ENCODE measurements around the gene TMEM130. TPM values are rescaled to one million over a fixed set of nuclear protein-coding genes. Genes with fewer than 3 reads are reported as not detected.

TMEM130 gene
- total and polyA plus RNA-seq, 2 experiments from 2014 or later: 1.5 to 2.0 TPM

GRCh38 chr7:98910427-98910826 lies 40.6 kb upstream of the TMEM130 start:
- peaks cover 17% of the 10 kb centered on the region; the same call in 2 of the 3 replicates for H3K9me3 Mint-ChIP-seq
- no peaks in the 10 kb centered on the region for H3K27me3 ChIP-seq (ENCODE audit: insufficient read depth)
- DNase-seq (ENCODE audit: low spot score) (no peak), ATAC-seq (no peak)
- H3K36me3 ChIP-seq (ENCODE audit: insufficient read depth): peaks cover 61% of the 10 kb centered on the region
- H3K36me3 Mint-ChIP-seq (ENCODE audit: low read depth): peaks cover 90% of the 10 kb centered on the region
- H3K4me3 Mint-ChIP-seq: no peak overlapping the region
- no peak overlapping the region for H3K4me2 ChIP-seq
- H3K27ac Mint-ChIP-seq: no peak overlapping the region
- H3K27ac ChIP-seq (ENCODE audit: low read depth): no peak overlapping the region
- H2AFZ ChIP-seq: no peak overlapping the region
- no peak for TF ChIP-seq JUNB (IDR thresholded peaks at IDR 0.05; ENCODE audit: unreplicated experiment)
- TF ChIP-seq POLR2AphosphoS5 (IDR thresholded peaks at IDR 0.05; ENCODE audit: low read depth): no peak
- TF ChIP-seq, protein P1, sequence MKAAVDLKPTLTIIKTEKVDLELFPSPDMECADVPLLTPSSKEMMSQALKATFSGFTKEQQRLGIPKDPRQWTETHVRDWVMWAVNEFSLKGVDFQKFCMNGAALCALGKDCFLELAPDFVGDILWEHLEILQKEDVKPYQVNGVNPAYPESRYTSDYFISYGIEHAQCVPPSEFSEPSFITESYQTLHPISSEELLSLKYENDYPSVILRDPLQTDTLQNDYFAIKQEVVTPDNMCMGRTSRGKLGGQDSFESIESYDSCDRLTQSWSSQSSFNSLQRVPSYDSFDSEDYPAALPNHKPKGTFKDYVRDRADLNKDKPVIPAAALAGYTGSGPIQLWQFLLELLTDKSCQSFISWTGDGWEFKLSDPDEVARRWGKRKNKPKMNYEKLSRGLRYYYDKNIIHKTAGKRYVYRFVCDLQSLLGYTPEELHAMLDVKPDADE (IDR thresholded peaks at IDR 0.05): no peak
- no peak for TF ChIP-seq CREB1 (CRISPR knock-in tag; IDR thresholded peaks at IDR 0.05; ENCODE audit: low read depth)
- TF ChIP-seq, protein P2, sequence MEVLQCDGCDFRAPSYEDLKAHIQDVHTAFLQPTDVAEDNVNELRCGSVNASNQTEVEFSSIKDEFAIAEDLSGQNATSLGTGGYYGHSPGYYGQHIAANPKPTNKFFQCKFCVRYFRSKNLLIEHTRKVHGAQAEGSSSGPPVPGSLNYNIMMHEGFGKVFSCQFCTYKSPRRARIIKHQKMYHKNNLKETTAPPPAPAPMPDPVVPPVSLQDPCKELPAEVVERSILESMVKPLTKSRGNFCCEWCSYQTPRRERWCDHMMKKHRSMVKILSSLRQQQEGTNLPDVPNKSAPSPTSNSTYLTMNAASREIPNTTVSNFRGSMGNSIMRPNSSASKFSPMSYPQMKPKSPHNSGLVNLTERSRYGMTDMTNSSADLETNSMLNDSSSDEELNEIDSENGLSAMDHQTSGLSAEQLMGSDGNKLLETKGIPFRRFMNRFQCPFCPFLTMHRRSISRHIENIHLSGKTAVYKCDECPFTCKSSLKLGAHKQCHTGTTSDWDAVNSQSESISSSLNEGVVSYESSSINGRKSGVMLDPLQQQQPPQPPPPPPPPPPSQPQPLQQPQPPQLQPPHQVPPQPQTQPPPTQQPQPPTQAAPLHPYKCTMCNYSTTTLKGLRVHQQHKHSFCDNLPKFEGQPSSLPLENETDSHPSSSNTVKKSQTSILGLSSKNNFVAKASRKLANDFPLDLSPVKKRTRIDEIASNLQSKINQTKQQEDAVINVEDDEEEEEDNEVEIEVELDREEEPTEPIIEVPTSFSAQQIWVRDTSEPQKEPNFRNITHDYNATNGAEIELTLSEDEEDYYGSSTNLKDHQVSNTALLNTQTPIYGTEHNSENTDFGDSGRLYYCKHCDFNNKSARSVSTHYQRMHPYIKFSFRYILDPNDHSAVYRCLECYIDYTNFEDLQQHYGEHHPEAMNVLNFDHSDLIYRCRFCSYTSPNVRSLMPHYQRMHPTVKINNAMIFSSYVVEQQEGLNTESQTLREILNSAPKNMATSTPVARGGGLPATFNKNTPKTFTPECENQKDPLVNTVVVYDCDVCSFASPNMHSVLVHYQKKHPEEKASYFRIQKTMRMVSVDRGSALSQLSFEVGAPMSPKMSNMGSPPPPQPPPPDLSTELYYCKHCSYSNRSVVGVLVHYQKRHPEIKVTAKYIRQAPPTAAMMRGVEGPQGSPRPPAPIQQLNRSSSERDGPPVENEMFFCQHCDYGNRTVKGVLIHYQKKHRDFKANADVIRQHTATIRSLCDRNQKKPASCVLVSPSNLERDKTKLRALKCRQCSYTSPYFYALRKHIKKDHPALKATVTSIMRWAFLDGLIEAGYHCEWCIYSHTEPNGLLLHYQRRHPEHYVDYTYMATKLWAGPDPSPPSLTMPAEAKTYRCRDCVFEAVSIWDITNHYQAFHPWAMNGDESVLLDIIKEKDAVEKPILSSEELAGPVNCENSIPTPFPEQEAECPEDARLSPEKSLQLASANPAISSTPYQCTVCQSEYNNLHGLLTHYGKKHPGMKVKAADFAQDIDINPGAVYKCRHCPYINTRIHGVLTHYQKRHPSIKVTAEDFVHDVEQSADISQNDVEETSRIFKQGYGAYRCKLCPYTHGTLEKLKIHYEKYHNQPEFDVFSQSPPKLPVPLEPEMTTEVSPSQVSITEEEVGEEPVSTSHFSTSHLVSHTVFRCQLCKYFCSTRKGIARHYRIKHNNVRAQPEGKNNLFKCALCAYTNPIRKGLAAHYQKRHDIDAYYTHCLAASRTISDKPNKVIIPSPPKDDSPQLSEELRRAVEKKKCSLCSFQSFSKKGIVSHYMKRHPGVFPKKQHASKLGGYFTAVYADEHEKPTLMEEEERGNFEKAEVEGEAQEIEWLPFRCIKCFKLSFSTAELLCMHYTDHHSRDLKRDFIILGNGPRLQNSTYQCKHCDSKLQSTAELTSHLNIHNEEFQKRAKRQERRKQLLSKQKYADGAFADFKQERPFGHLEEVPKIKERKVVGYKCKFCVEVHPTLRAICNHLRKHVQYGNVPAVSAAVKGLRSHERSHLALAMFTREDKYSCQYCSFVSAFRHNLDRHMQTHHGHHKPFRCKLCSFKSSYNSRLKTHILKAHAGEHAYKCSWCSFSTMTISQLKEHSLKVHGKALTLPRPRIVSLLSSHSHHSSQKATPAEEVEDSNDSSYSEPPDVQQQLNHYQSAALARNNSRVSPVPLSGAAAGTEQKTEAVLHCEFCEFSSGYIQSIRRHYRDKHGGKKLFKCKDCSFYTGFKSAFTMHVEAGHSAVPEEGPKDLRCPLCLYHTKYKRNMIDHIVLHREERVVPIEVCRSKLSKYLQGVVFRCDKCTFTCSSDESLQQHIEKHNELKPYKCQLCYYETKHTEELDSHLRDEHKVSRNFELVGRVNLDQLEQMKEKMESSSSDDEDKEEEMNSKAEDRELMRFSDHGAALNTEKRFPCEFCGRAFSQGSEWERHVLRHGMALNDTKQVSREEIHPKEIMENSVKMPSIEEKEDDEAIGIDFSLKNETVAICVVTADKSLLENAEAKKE (CRISPR knock-in tag; IDR thresholded peaks at IDR 0.05): no peak
- TF ChIP-seq, protein P3, sequence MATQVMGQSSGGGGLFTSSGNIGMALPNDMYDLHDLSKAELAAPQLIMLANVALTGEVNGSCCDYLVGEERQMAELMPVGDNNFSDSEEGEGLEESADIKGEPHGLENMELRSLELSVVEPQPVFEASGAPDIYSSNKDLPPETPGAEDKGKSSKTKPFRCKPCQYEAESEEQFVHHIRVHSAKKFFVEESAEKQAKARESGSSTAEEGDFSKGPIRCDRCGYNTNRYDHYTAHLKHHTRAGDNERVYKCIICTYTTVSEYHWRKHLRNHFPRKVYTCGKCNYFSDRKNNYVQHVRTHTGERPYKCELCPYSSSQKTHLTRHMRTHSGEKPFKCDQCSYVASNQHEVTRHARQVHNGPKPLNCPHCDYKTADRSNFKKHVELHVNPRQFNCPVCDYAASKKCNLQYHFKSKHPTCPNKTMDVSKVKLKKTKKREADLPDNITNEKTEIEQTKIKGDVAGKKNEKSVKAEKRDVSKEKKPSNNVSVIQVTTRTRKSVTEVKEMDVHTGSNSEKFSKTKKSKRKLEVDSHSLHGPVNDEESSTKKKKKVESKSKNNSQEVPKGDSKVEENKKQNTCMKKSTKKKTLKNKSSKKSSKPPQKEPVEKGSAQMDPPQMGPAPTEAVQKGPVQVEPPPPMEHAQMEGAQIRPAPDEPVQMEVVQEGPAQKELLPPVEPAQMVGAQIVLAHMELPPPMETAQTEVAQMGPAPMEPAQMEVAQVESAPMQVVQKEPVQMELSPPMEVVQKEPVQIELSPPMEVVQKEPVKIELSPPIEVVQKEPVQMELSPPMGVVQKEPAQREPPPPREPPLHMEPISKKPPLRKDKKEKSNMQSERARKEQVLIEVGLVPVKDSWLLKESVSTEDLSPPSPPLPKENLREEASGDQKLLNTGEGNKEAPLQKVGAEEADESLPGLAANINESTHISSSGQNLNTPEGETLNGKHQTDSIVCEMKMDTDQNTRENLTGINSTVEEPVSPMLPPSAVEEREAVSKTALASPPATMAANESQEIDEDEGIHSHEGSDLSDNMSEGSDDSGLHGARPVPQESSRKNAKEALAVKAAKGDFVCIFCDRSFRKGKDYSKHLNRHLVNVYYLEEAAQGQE (IDR thresholded peaks at IDR 0.05; ENCODE audit: unreplicated experiment): no peak
- TF ChIP-seq, protein P4, sequence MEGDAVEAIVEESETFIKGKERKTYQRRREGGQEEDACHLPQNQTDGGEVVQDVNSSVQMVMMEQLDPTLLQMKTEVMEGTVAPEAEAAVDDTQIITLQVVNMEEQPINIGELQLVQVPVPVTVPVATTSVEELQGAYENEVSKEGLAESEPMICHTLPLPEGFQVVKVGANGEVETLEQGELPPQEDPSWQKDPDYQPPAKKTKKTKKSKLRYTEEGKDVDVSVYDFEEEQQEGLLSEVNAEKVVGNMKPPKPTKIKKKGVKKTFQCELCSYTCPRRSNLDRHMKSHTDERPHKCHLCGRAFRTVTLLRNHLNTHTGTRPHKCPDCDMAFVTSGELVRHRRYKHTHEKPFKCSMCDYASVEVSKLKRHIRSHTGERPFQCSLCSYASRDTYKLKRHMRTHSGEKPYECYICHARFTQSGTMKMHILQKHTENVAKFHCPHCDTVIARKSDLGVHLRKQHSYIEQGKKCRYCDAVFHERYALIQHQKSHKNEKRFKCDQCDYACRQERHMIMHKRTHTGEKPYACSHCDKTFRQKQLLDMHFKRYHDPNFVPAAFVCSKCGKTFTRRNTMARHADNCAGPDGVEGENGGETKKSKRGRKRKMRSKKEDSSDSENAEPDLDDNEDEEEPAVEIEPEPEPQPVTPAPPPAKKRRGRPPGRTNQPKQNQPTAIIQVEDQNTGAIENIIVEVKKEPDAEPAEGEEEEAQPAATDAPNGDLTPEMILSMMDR (conservative IDR thresholded peaks at IDR 0.05; ENCODE audit: low read depth in 2 of 2): no peak
- TF ChIP-seq EZH2phosphoT487 (IDR thresholded peaks at IDR 0.05; ENCODE audit: unreplicated experiment): no peak
- no peaks in the 10 kb centered on the region for H3K4me1 Mint-ChIP-seq
- H3K4me1 ChIP-seq (ENCODE audit: insufficient read depth): no peaks in the 10 kb centered on the region
- no peaks in the 10 kb centered on the region for H4K20me1 ChIP-seq (replicated peaks; ENCODE audit: insufficient read depth)
- H3K4me3 ChIP-seq: no peak overlapping the region
- H3K79me2 ChIP-seq (replicated peaks; ENCODE audit: insufficient read depth): no peaks in the 10 kb centered on the region
- H3F3A ChIP-seq (replicated peaks; ENCODE audit: low read depth): no peaks in the 10 kb centered on the region
- H3K9me2 ChIP-seq (ENCODE audit: insufficient read depth): no peaks in the 10 kb centered on the region
- H3K27me3 Mint-ChIP-seq (ENCODE audit: insufficient read depth, low read depth, poor library complexity): no peaks in the 10 kb centered on the region
